ENCODE results near the gene AP4M1.

Gene AP4M1

DNA sequence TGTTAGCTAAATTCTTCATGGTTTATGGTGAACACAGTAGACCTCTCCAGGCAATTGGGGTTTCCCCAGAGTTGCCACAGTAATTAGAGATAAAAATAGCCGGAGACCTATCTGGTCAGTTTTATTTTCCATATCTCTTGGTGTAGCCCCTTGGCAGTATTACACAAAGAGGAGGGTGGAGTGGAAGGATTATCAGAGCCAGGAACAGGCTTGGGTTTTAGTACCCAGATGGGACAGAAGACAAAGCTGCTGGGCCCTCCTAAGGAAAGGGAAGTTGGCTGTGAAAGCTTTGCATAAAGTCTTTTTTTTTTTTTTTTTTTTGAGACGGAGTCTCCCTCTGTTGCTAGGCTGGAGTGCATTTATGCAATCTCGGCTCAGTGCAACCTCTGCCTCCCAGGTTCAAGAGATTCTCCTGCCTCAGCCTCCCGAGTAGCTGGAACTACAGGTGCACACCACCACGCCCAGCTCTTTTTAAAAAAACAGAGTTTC lies 42.1 kb upstream of the AP4M1 start:
- Histone ChIP-seq H3K79me2 (ENCODE audit: insufficient read depth, low read length) (no peaks in the 10 kb centered on the region), H3K9me2 (replicated peaks; ENCODE audit: insufficient read depth, low read length) (no peaks in the 10 kb centered on the region), H3K27me3 (ENCODE audit: low read length) (no peaks in the 10 kb centered on the region), H3K9me3 (ENCODE audit: insufficient read depth, low read length) (no peaks in the 10 kb centered on the region), H2AFZ (ENCODE audit: low read depth, low read length, severe bottlenecking) (no peak overlapping the region), H3K27ac (ENCODE audit: low read depth, low read length) (no peak overlapping the region), H3K4me3 (ENCODE audit: insufficient read depth, low read length, poor library complexity, severe bottlenecking) (no peak overlapping the region), H3F3A (ENCODE audit: insufficient read depth) (no peaks in the 10 kb centered on the region), H4K20me1 (ENCODE audit: low read depth, low read length) (no peaks in the 10 kb centered on the region), H3K9ac (ENCODE audit: low read length) (no peak overlapping the region), H3K36me3 (ENCODE audit: low read length) (no peaks in the 10 kb centered on the region), H3K4me2 (ENCODE audit: low read depth, low read length, poor library complexity, severe bottlenecking) (no peak overlapping the region)
- TF ChIP-seq, protein P1, sequence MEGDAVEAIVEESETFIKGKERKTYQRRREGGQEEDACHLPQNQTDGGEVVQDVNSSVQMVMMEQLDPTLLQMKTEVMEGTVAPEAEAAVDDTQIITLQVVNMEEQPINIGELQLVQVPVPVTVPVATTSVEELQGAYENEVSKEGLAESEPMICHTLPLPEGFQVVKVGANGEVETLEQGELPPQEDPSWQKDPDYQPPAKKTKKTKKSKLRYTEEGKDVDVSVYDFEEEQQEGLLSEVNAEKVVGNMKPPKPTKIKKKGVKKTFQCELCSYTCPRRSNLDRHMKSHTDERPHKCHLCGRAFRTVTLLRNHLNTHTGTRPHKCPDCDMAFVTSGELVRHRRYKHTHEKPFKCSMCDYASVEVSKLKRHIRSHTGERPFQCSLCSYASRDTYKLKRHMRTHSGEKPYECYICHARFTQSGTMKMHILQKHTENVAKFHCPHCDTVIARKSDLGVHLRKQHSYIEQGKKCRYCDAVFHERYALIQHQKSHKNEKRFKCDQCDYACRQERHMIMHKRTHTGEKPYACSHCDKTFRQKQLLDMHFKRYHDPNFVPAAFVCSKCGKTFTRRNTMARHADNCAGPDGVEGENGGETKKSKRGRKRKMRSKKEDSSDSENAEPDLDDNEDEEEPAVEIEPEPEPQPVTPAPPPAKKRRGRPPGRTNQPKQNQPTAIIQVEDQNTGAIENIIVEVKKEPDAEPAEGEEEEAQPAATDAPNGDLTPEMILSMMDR (IDR thresholded peaks at IDR 0.05; ENCODE audit: insufficient read depth, low read length, poor library complexity, severe bottlenecking) = no peak
- TF ChIP-seq EZH2phosphoT487 (conservative IDR thresholded peaks at IDR 0.05; ENCODE audit: low read length) = no peak

GRCh38 chr7:100061518-100062193 lies 39.8 kb upstream of the AP4M1 start:
- TF ChIP-seq, protein P1 (IDR thresholded peaks at IDR 0.05; ENCODE audit: insufficient read depth, low read length, poor library complexity, severe bottlenecking) = no peak
- no peak for TF ChIP-seq EZH2phosphoT487 (conservative IDR thresholded peaks at IDR 0.05; ENCODE audit: low read length)
- no peaks in the 10 kb centered on the region for H4K20me1 ChIP-seq (ENCODE audit: low read depth, low read length)
- H3K79me2 ChIP-seq (ENCODE audit: insufficient read depth, low read length) = no peaks in the 10 kb centered on the region
- no peaks in the 10 kb centered on the region for H3K9me3 ChIP-seq (ENCODE audit: insufficient read depth, low read length)
- H3K4me2 ChIP-seq (ENCODE audit: low read depth, low read length, poor library complexity, severe bottlenecking) = no peak overlapping the region
- no peak overlapping the region for H3K27ac ChIP-seq (ENCODE audit: low read depth, low read length)
- no peaks in the 10 kb centered on the region for H3K36me3 ChIP-seq (ENCODE audit: low read length)
- no peaks in the 10 kb centered on the region for H3F3A ChIP-seq (ENCODE audit: insufficient read depth)
- no peaks in the 10 kb centered on the region for H3K27me3 ChIP-seq (ENCODE audit: low read length)
- no peak overlapping the region for H2AFZ ChIP-seq (ENCODE audit: low read depth, low read length, severe bottlenecking)
- H3K4me3 ChIP-seq (ENCODE audit: insufficient read depth, low read length, poor library complexity, severe bottlenecking) = no peak overlapping the region
- H3K9ac ChIP-seq (ENCODE audit: low read length) = no peak overlapping the region
- H3K9me2 ChIP-seq (replicated peaks; ENCODE audit: insufficient read depth, low read length) = no peaks in the 10 kb centered on the region

GRCh38 chr7:100063376-100063775 lies 38.1 kb upstream of the AP4M1 start:
- Histone ChIP-seq H3K9ac (ENCODE audit: low read length) (no peak overlapping the region), H2AFZ (ENCODE audit: low read depth, low read length, severe bottlenecking) (no peak overlapping the region), H3F3A (ENCODE audit: insufficient read depth) (no peaks in the 10 kb centered on the region), H3K9me2 (replicated peaks; ENCODE audit: insufficient read depth, low read length) (no peaks in the 10 kb centered on the region), H3K9me3 (ENCODE audit: insufficient read depth, low read length) (no peaks in the 10 kb centered on the region), H3K36me3 (ENCODE audit: low read length) (no peaks in the 10 kb centered on the region), H3K4me2 (ENCODE audit: low read depth, low read length, poor library complexity, severe bottlenecking) (no peak overlapping the region), H3K27ac (ENCODE audit: low read depth, low read length) (no peak overlapping the region), H3K4me3 (ENCODE audit: insufficient read depth, low read length, poor library complexity, severe bottlenecking) (no peak overlapping the region), H4K20me1 (ENCODE audit: low read depth, low read length) (no peaks in the 10 kb centered on the region), H3K27me3 (ENCODE audit: low read length) (no peaks in the 10 kb centered on the region), H3K79me2 (ENCODE audit: insufficient read depth, low read length) (no peaks in the 10 kb centered on the region)
- no peak for TF ChIP-seq EZH2phosphoT487 (conservative IDR thresholded peaks at IDR 0.05; ENCODE audit: low read length)
- TF ChIP-seq, protein P1 (IDR thresholded peaks at IDR 0.05; ENCODE audit: insufficient read depth, low read length, poor library complexity, severe bottlenecking) = no peak

Measured in SU-DHL-6 (cell line).